ENCODE data around the gene DNM3.
"Not testable (repeated sequence)": the region's sequence is repeated elsewhere in the genome, so short reads cannot be mapped to it uniquely, and the experiment has no call there.

The DNM3 gene

DNA sequence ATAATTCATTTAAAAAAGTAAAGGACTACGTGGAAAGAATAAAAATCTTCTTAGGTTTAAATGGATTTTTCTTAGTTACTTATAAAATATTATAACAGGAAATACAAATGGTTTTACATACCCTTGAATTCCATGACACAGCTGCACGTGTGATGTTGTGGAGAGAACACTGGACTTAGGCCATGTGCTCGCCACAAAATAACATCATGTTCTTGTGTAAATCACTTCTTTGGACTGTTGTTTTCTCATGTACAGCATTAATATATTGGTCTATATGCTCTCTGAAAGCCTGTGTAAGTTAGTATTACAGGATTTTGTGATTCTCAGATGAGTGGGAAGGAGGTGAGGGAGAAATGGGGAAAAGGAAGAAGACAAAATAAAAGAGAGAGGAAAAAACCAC lies 228.2 kb downstream of the DNM3 start:
- no peak for DNase-seq

DNA sequence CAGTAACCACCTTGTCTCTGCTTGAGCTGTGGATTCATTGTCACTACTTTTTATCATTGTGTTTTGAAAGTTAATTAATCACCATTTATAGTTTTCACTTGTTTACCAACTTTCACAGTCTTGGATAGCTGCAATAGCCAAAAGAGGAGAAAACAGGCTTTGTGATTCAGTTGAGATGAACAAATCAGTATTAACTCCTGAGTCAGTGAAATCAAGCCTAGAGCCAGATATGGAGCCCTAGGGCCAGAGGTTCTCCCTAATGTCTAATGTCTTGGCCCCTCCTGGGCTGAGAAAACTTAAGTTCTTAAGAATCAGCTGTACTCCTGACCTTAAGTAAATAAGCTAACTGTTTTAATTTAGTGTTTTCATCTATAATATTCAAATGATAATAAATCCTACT lies 228.8 kb downstream of the DNM3 start:
- ChIA-PET POLR2A (no interaction called here), CTCF (interaction anchor here (0.7 to 0.8 kb wide), 2 partner anchors 55 to 68 kb away, joined by 3 read pairs; no protein-coding TSS in a partner anchor)
- H3K9me3 ChIP-seq (ENCODE audit: control extremely low read depth in 1 of 5, control insufficient read depth in 4 of 5, insufficient read depth in 2 of 5, low read depth in 1 of 5, low read length in 4 of 5): no peaks in the 10 kb centered on the region

More for the DNA sequence above, 228.2 kb downstream of the DNM3 start:
- Histone ChIP-seq H3K27me3 (replicated peaks in 2 of 5; ENCODE audit: control insufficient read depth in 4 of 5, insufficient read depth in 5 of 5, low read length in 4 of 5) (no peaks in the 10 kb centered on the region), H3K4me1 (ENCODE audit: control extremely low read depth in 1 of 4, control insufficient read depth in 4 of 4, insufficient read depth in 4 of 4, low read length in 3 of 4) (peaks cover 0 to 7% (median 2%) of the 10 kb centered on the region in 4 experiments), H3K27ac (ENCODE audit: insufficient read depth in 1 of 2, low read depth in 1 of 2, low read length in 2 of 2, poor library complexity in 1 of 2, severe bottlenecking in 2 of 2) (no peak overlapping the region), H3K4me3 (ENCODE audit: control insufficient read depth in 1 of 7, extremely low read depth in 1 of 7, insufficient read depth in 4 of 7, low read depth in 2 of 7, low read length in 6 of 7) (no peak overlapping the region), H3K36me3 (ENCODE audit: control insufficient read depth in 4 of 4, insufficient read depth in 4 of 4, low read length in 3 of 4) (no peaks in the 10 kb centered on the region), H3K9me3 (ENCODE audit: control extremely low read depth in 1 of 5, control insufficient read depth in 4 of 5, insufficient read depth in 2 of 5, low read depth in 1 of 5, low read length in 4 of 5) (no peaks in the 10 kb centered on the region)
- ChIA-PET CTCF (no interaction called here), POLR2A (no interaction called here)
- WGBS (ENCODE audit: insufficient coverage): 67% methylated on average over 1 of the region's 3 CpGs

DNA sequence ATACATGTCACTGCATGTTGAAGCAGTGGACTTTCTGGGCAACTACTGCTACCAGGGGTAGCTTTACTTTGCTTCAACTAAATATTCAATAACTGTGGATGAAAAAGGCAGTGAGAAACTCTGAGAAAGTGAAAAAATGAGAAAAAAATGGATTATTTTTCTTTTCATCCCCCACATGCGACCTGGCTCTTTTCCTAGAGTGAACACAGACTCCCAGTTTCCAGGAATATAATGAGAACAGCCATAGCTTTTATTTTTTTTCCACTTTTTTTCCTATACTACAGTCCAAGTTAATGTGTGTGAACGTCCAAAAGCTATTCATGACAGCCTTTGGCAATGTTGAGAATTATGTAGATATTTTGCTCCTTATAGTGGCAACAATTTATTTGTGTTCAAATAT lies 230.4 kb downstream of the DNM3 start:
- Histone ChIP-seq H3K27me3 (replicated peaks in 2 of 5; ENCODE audit: control insufficient read depth in 4 of 5, insufficient read depth in 5 of 5, low read length in 4 of 5) (no peaks in the 10 kb centered on the region), H3K4me1 (ENCODE audit: control extremely low read depth in 1 of 4, control insufficient read depth in 4 of 4, insufficient read depth in 4 of 4, low read length in 3 of 4) (peaks cover 0 to 7% (median 2%) of the 10 kb centered on the region in 4 experiments), H3K9me3 (ENCODE audit: control extremely low read depth in 1 of 5, control insufficient read depth in 4 of 5, insufficient read depth in 2 of 5, low read depth in 1 of 5, low read length in 4 of 5) (no peaks in the 10 kb centered on the region), H3K4me3 (ENCODE audit: control insufficient read depth in 1 of 7, extremely low read depth in 1 of 7, insufficient read depth in 4 of 7, low read depth in 2 of 7, low read length in 6 of 7) (no peak overlapping the region), H3K27ac (ENCODE audit: insufficient read depth in 1 of 2, low read depth in 1 of 2, low read length in 2 of 2, poor library complexity in 1 of 2, severe bottlenecking in 2 of 2) (no peak overlapping the region), H3K36me3 (ENCODE audit: control insufficient read depth in 4 of 4, insufficient read depth in 4 of 4, low read length in 3 of 4) (no peaks in the 10 kb centered on the region)
- ChIA-PET CTCF (interaction anchor here (1.0 kb wide), 1 partner anchor 9 kb away, joined by 3 read pairs; no protein-coding TSS in a partner anchor), POLR2A (no interaction called here)
- no peak for DNase-seq
- WGBS (ENCODE audit: insufficient coverage): 100% methylated on average over 1 of the region's 2 CpGs

More for the DNA sequence above, 228.8 kb downstream of the DNM3 start:
- Histone ChIP-seq H3K4me3 (ENCODE audit: control insufficient read depth in 1 of 7, extremely low read depth in 1 of 7, insufficient read depth in 4 of 7, low read depth in 2 of 7, low read length in 6 of 7) (no peak overlapping the region), H3K36me3 (ENCODE audit: control insufficient read depth in 4 of 4, insufficient read depth in 4 of 4, low read length in 3 of 4) (no peaks in the 10 kb centered on the region), H3K27ac (ENCODE audit: insufficient read depth in 1 of 2, low read depth in 1 of 2, low read length in 2 of 2, poor library complexity in 1 of 2, severe bottlenecking in 2 of 2) (no peak overlapping the region), H3K27me3 (replicated peaks in 2 of 5; ENCODE audit: control insufficient read depth in 4 of 5, insufficient read depth in 5 of 5, low read length in 4 of 5) (no peaks in the 10 kb centered on the region), H3K4me1 (ENCODE audit: control extremely low read depth in 1 of 4, control insufficient read depth in 4 of 4, insufficient read depth in 4 of 4, low read length in 3 of 4) (peaks cover 0 to 7% (median 2%) of the 10 kb centered on the region in 4 experiments)
- DNase-seq: no peak

GRCh38 chr1:172079859-172080258 lies 238.6 kb downstream of the DNM3 start:
- H3K27ac ChIP-seq (ENCODE audit: insufficient read depth in 1 of 2, low read depth in 1 of 2, low read length in 2 of 2, poor library complexity in 1 of 2, severe bottlenecking in 2 of 2); H3K4me3 ChIP-seq (ENCODE audit: control insufficient read depth in 1 of 7, extremely low read depth in 1 of 7, insufficient read depth in 4 of 7, low read depth in 2 of 7, low read length in 6 of 7); H3K27me3 ChIP-seq (replicated peaks in 2 of 5; ENCODE audit: control insufficient read depth in 4 of 5, insufficient read depth in 5 of 5, low read length in 4 of 5); DNase-seq; H3K4me1 ChIP-seq (ENCODE audit: control extremely low read depth in 1 of 4, control insufficient read depth in 4 of 4, insufficient read depth in 4 of 4, low read length in 3 of 4); H3K9me3 ChIP-seq (ENCODE audit: control extremely low read depth in 1 of 5, control insufficient read depth in 4 of 5, insufficient read depth in 2 of 5, low read depth in 1 of 5, low read length in 4 of 5); H3K36me3 ChIP-seq (ENCODE audit: control insufficient read depth in 4 of 4, insufficient read depth in 4 of 4, low read length in 3 of 4); POLR2A ChIA-PET: not testable (repeated sequence)
- CTCF ChIA-PET: interaction anchor here (1.2 kb wide), 1 partner anchor 11 kb away, joined by 4 read pairs; no protein-coding TSS in a partner anchor
- WGBS (ENCODE audit: insufficient coverage): 100% methylated on average over 3 of the region's 4 CpGs

DNA sequence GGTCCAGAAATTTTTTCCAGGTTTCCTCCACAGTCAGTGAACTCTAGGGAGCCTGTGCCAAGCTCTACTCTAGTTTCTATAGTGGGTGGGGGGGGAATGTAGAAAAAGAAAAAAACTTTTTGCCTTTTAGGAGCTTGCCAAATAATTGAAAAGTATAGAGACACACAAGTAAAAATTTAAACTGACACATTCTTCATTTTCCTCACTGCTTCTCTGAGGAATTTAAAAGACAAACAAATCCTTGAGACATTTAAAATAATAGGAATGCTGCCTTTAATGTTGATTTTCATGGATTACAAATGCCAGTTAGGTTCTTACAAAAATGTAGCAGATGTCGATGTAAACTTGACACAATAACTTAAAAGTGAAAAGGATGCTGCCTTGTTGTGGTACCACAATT lies 241.9 kb downstream of the DNM3 start:
- CTCF ChIA-PET: interaction anchor here (1.0 kb wide), 1 partner anchor 84 kb away, joined by 3 read pairs; no protein-coding TSS in a partner anchor
- Histone ChIP-seq H3K27me3 (replicated peaks in 2 of 5; ENCODE audit: control insufficient read depth in 4 of 5, insufficient read depth in 5 of 5, low read length in 4 of 5) (no peaks in the 10 kb centered on the region), H3K4me3 (ENCODE audit: control insufficient read depth in 1 of 7, extremely low read depth in 1 of 7, insufficient read depth in 4 of 7, low read depth in 2 of 7, low read length in 6 of 7) (no peak overlapping the region), H3K9me3 (ENCODE audit: control extremely low read depth in 1 of 5, control insufficient read depth in 4 of 5, insufficient read depth in 2 of 5, low read depth in 1 of 5, low read length in 4 of 5) (peaks cover 0 to 5% (median 0%) of the 10 kb centered on the region in 5 experiments), H3K4me1 (ENCODE audit: control extremely low read depth in 1 of 4, control insufficient read depth in 4 of 4, insufficient read depth in 4 of 4, low read length in 3 of 4) (no peaks in the 10 kb centered on the region), H3K36me3 (ENCODE audit: control insufficient read depth in 4 of 4, insufficient read depth in 4 of 4, low read length in 3 of 4) (no peaks in the 10 kb centered on the region), H3K27ac (ENCODE audit: insufficient read depth in 1 of 2, low read depth in 1 of 2, low read length in 2 of 2, poor library complexity in 1 of 2, severe bottlenecking in 2 of 2) (no peak overlapping the region)
- no peak for DNase-seq
- POLR2A ChIA-PET: no interaction called here
- WGBS (ENCODE audit: insufficient coverage): 86% methylated on average over 1 of the region's 1 CpG

GRCh38 chr1:172084876-172085275 lies 243.6 kb downstream of the DNM3 start:
- Histone ChIP-seq H3K4me3 (ENCODE audit: control insufficient read depth in 1 of 7, extremely low read depth in 1 of 7, insufficient read depth in 4 of 7, low read depth in 2 of 7, low read length in 6 of 7) (no peak overlapping the region), H3K4me1 (ENCODE audit: control extremely low read depth in 1 of 4, control insufficient read depth in 4 of 4, insufficient read depth in 4 of 4, low read length in 3 of 4) (no peaks in the 10 kb centered on the region), H3K27ac (ENCODE audit: insufficient read depth in 1 of 2, low read depth in 1 of 2, low read length in 2 of 2, poor library complexity in 1 of 2, severe bottlenecking in 2 of 2) (no peak overlapping the region), H3K27me3 (replicated peaks in 2 of 5; ENCODE audit: control insufficient read depth in 4 of 5, insufficient read depth in 5 of 5, low read length in 4 of 5) (no peaks in the 10 kb centered on the region), H3K36me3 (ENCODE audit: control insufficient read depth in 4 of 4, insufficient read depth in 4 of 4, low read length in 3 of 4) (no peaks in the 10 kb centered on the region), H3K9me3 (ENCODE audit: control extremely low read depth in 1 of 5, control insufficient read depth in 4 of 5, insufficient read depth in 2 of 5, low read depth in 1 of 5, low read length in 4 of 5) (peaks cover 0 to 4% (median 0%) of the 10 kb centered on the region in 5 experiments)
- ChIA-PET CTCF (no interaction called here), POLR2A (no interaction called here)
- no CpG with 5 or more reads among the region's 2 CpGs for WGBS (ENCODE audit: insufficient coverage)
- DNase-seq: no peak

DNA sequence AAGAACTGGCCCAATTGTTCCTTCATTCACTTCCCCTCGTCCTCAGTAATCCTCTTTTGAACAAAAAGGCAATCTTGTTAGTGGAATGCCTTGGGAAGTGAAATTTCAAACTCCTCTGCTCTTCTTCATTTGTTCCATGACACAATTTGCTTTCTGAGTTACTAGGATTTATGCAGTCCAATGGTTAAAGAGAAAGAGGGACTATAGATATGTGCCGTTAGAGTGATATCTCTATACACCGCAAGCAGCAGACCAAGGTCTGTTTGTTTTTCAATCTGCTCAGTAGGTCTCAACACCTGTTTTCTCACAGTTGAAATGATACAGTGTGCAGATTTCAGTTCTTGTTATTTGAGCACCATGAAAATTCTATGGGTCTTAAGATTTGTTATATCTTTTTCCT lies 244.0 kb downstream of the DNM3 start:
- WGBS (ENCODE audit: insufficient coverage): 94% methylated on average over 2 of the region's 3 CpGs
- POLR2A ChIA-PET: no interaction called here
- DNase-seq: no peak
- Histone ChIP-seq H3K9me3 (ENCODE audit: control extremely low read depth in 1 of 5, control insufficient read depth in 4 of 5, insufficient read depth in 2 of 5, low read depth in 1 of 5, low read length in 4 of 5) (peaks cover 0 to under 1% (median 0%) of the 10 kb centered on the region in 5 experiments), H3K4me3 (ENCODE audit: control insufficient read depth in 1 of 7, extremely low read depth in 1 of 7, insufficient read depth in 4 of 7, low read depth in 2 of 7, low read length in 6 of 7) (no peak overlapping the region), H3K27me3 (replicated peaks in 2 of 5; ENCODE audit: control insufficient read depth in 4 of 5, insufficient read depth in 5 of 5, low read length in 4 of 5) (no peaks in the 10 kb centered on the region), H3K4me1 (ENCODE audit: control extremely low read depth in 1 of 4, control insufficient read depth in 4 of 4, insufficient read depth in 4 of 4, low read length in 3 of 4) (no peaks in the 10 kb centered on the region), H3K27ac (ENCODE audit: insufficient read depth in 1 of 2, low read depth in 1 of 2, low read length in 2 of 2, poor library complexity in 1 of 2, severe bottlenecking in 2 of 2) (no peak overlapping the region), H3K36me3 (ENCODE audit: control insufficient read depth in 4 of 4, insufficient read depth in 4 of 4, low read length in 3 of 4) (no peaks in the 10 kb centered on the region)
- CTCF ChIA-PET: no interaction called here

Measured in common myeloid progenitor, CD34-positive (primary cell).